OCI-LY1 (cell line): ENCODE results near the gene CYP2E1.
"Not testable (repeated sequence)": the region's sequence is repeated elsewhere in the genome, so short reads cannot be mapped to it uniquely, and the experiment has no call there.

ENCODE experiments used
- H2AFZ ChIP-seq: fragments of 200-600 bp; sonication (generic), shearing (Covaris generic); 2 replicates; pipeline ENCODE4 v1.6.0; 2014; ENCODE audit warnings: antibody characterized with exemption, mild to moderate bottlenecking, low read length
- H3F3A ChIP-seq: fragments of 200-600 bp; sonication (generic), shearing (Covaris generic); 2 replicates; pipeline ENCODE4 v1.6.0; 2014; ENCODE audit warnings: mild to moderate bottlenecking, antibody characterized with exemption, low read length, moderate library complexity; ENCODE audit not compliant: insufficient read depth
- H3K27ac ChIP-seq: fragments of 200-600 bp; sonication (generic); 2 replicates; pipeline ENCODE4 v1.5.1; 2014; ENCODE audit warnings: low read length, mixed run types, mild to moderate bottlenecking, low read depth; ENCODE audit not compliant: poor library complexity, severe bottlenecking
- H3K27me3 ChIP-seq: fragments of 200-600 bp; sonication (generic); 2 replicates; pipeline ENCODE4 v1.6.0; 2014; ENCODE audit warnings: antibody characterized with exemption, mild to moderate bottlenecking, low read length, moderate library complexity; ENCODE audit not compliant: insufficient read depth
- H3K36me3 ChIP-seq: fragments of 200-600 bp; sonication (generic); 2 replicates; pipeline ENCODE4 v1.6.1; 2014; ENCODE audit warnings: mild to moderate bottlenecking, antibody characterized with exemption, low read length, moderate library complexity, mixed read lengths; ENCODE audit not compliant: insufficient read depth
- H3K4me1 ChIP-seq: fragments of 200-600 bp; sonication (generic); 2 replicates; pipeline ENCODE4 v1.5.1; 2014; ENCODE audit warnings: mild to moderate bottlenecking, low read length, moderate library complexity; ENCODE audit not compliant: insufficient read depth, severe bottlenecking
- H3K4me2 ChIP-seq: fragments of 200-600 bp; sonication (generic), shearing (Covaris generic); 2 replicates; pipeline ENCODE4 v1.6.1; 2014; ENCODE audit warnings: low read length
- H3K4me3 ChIP-seq: fragments of 200-600 bp; sonication (generic); 2 replicates; pipeline ENCODE4 v1.5.1; 2014; ENCODE audit warnings: low read length, low read depth, mild to moderate bottlenecking, mixed read lengths; ENCODE audit not compliant: poor library complexity, severe bottlenecking
- H3K79me2 ChIP-seq: fragments of 200-600 bp; shearing (Covaris generic); 2 replicates; pipeline ENCODE4 v1.6.1; 2016; ENCODE audit warnings: mixed run types, low read length, mixed read lengths; ENCODE audit not compliant: insufficient read depth
- H3K9ac ChIP-seq: fragments of 200-600 bp; sonication (generic), shearing (Covaris generic); 2 replicates; pipeline ENCODE4 v1.6.1; 2014; ENCODE audit warnings: mild to moderate bottlenecking, low read length, mixed read lengths
- H3K9me2 ChIP-seq: fragments of 200-600 bp; sonication (generic), shearing (Covaris generic); 2 replicates; pipeline ENCODE4 v1.6.1; 2014; ENCODE audit warnings: low read depth, mild to moderate bottlenecking, low read length, mixed read lengths
- H3K9me3 ChIP-seq: fragments of 200-600 bp; shearing (Covaris generic); 2 replicates; pipeline ENCODE4 v1.6.1; 2014; ENCODE audit warnings: low read length, mixed read lengths
- H4K20me1 ChIP-seq: fragments of 200-600 bp; sonication (generic), shearing (Covaris generic); 2 replicates; pipeline ENCODE4 v1.6.0; 2016; ENCODE audit warnings: mild to moderate bottlenecking, low read length; ENCODE audit not compliant: insufficient read depth

Gene CYP2E1

DNA sequence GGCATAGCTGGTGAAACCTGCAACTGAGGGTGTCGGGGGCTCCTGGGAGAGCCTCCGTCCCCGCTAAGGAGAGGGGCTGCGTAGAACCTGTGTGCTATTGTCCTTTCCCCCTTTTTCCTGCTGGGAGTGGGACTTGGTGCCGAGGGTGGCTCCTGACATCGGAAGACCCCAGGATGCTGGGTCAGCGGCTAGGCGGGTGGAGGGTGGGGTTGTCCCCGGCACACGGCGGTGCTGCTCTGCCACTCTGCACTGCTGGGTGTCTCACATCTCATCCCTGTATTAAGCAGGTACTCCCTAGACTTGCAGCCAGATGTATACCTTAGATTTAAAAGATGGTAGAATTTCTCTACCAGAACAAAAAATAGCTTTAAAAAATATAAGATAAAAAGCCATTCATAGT is 44.9 kb downstream of the CYP2E1 start:
- not testable (repeated sequence) for H3K27ac ChIP-seq, H4K20me1 ChIP-seq, H2AFZ ChIP-seq, H3K4me2 ChIP-seq, H3K27me3 ChIP-seq, H3K9me3 ChIP-seq, H3K4me3 ChIP-seq, H3F3A ChIP-seq, H3K36me3 ChIP-seq, H3K9me2 ChIP-seq, H3K9ac ChIP-seq, H3K4me1 ChIP-seq, H3K79me2 ChIP-seq

DNA sequence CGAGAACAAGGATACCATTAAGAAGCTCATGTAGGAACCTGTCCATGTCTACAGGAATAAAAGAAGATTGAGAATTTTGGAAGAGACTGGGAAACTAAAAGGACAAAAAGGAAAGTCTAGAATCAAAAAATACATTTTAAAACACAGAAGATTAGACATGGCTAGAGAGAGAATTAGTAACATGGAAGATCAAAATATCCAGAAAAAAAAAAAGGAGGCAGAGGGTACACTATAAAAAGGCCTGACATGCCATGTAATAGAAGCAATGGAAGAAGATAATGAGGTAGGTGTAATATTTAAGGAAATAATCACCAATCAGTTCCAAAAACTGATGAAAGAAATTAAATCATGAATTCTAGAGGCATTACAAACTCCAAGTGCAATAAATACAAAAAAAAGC is 46.3 kb downstream of the CYP2E1 start:
- H3K36me3 ChIP-seq, H3F3A ChIP-seq, H3K4me2 ChIP-seq, H3K9me2 ChIP-seq, H4K20me1 ChIP-seq, H3K9ac ChIP-seq, H3K9me3 ChIP-seq, H3K4me1 ChIP-seq, H3K27ac ChIP-seq, H3K79me2 ChIP-seq, H2AFZ ChIP-seq, H3K27me3 ChIP-seq, H3K4me3 ChIP-seq: not testable (repeated sequence)

DNA sequence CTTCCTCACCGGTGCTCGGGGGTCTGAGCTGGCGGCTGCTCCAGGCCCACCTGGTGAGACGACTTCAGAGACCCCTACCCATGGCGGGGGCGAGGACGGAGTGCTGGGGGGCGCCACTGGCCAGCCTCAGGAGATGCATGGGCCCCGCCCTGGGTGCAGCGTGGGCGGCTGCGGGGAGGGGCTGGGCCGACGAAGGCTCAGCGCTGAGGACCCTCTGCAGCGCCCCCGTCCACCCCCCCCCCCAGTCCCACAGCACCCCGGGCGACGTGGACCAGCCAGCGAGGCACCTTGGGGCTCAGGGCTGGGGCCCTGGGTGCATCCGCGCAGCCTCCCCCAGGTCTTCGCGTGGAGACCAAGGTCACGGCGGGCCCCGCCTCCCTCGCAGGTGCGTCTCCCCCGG is 49.9 kb downstream of the CYP2E1 start:
- H2AFZ ChIP-seq: not testable (repeated sequence)

More for the DNA sequence above, 49.9 kb downstream of the CYP2E1 start:
- not testable (repeated sequence) for H3K4me3 ChIP-seq, H4K20me1 ChIP-seq, H3K27me3 ChIP-seq, H3K4me1 ChIP-seq, H3K27ac ChIP-seq, H3K9ac ChIP-seq, H3F3A ChIP-seq, H3K4me2 ChIP-seq, H3K9me3 ChIP-seq, H3K79me2 ChIP-seq, H3K9me2 ChIP-seq, H3K36me3 ChIP-seq
